ENCODE measurements around the gene SMC5.

- TF ChIP-seq CTCF (IDR thresholded peaks at IDR 0.05): no peak
- TF ChIP-seq POLR2A (IDR thresholded peaks at IDR 0.05): no peak
- TF ChIP-seq POLR2AphosphoS5 (IDR thresholded peaks at IDR 0.05; ENCODE audit: insufficient read depth in 1 of 2, low read depth in 1 of 2): no peak
These were observed 40.0 kb upstream of the SMC5 start for GRCh38 chr9:70218767-70219166.

All from vagina (tissue), 2 donors.